ENCODE results near the gene ADAMTSL1. TPM values are rescaled to one million over a fixed set of nuclear protein-coding genes. Genes with fewer than 3 reads are reported as not detected.

ADAMTSL1 gene
- total and polyA plus RNA-seq, 2 of the 8 experiments (the other 6 are each of a cell fraction or from before 2014, with no cell fraction given), result 0.84 to 1.1 TPM

DNA sequence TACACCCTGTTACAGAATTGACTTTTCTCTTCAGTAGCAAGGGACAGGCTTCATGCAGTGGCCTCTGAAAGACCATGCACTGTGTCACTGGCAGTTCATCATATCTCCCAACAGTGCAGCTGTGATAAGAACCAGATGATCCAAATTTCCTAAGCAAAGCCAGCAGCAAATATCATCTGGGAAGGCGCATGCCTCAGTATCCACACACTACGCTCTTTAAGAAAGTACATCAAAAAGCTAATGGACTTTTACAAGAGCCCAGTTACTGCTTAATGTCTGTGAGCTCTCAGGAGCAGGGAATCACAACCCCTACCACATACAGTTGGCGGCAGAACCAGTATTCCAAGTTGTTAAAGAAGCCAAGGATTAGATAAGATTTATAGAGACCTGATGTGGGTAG is 25.1 kb downstream of the ADAMTSL1 start (continued):
- TF ChIP-seq HDAC2 (IDR thresholded peaks at IDR 0.05; ENCODE audit: borderline replicate concordance in 1 of 2, low read depth in 2 of 2, low read length in 2 of 2) (no peak), KDM4A (IDR thresholded peaks at IDR 0.05; ENCODE audit: low read depth, low read length, severe bottlenecking) (no peak), RXRA (IDR thresholded peaks at IDR 0.05; ENCODE audit: insufficient read depth, low read depth, low read length) (no peak), POU5F1 (IDR thresholded peaks at IDR 0.05; ENCODE audit: low read depth, low read length) (no peak)

Data from H1 (cell line).